Measurements from ENCODE around the gene SIRPG. TPM values are rescaled to one million over a fixed set of nuclear protein-coding genes. Genes with fewer than 3 reads are reported as not detected.

The SIRPG gene
- total RNA-seq, 4 donors from 2014 or later, result not detected

DNA sequence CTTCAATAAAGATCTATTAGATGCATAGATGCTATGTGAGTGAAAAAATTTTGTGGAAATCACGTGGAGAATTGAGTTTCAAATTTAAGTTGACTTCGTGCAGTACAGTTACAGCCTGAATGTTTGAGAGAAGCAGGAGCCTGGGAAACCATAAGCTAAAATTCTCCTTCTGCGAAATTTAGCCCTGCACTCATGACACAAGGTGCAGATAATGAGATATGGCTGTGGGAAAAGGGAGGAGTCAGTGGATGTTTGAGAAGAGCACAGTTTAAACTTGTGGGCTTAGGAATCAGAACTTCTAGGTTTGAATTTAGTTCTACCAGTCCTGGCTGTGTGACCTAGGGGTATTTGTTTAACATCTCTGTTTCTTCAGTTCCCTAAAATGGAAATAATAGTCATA, 32.1 kb upstream of the SIRPG start:
- no peaks in the 10 kb centered on the region for H3K27me3 ChIP-seq
- H3K4me1 ChIP-seq, result no peaks in the 10 kb centered on the region
- H3K4me3 ChIP-seq, result no peak overlapping the region
- in situ Hi-C loops (cut with MboI; ENCODE audit: low sequenced_read_pairs in 4 of 4), result no loop called here
- TF ChIP-seq, protein P1, sequence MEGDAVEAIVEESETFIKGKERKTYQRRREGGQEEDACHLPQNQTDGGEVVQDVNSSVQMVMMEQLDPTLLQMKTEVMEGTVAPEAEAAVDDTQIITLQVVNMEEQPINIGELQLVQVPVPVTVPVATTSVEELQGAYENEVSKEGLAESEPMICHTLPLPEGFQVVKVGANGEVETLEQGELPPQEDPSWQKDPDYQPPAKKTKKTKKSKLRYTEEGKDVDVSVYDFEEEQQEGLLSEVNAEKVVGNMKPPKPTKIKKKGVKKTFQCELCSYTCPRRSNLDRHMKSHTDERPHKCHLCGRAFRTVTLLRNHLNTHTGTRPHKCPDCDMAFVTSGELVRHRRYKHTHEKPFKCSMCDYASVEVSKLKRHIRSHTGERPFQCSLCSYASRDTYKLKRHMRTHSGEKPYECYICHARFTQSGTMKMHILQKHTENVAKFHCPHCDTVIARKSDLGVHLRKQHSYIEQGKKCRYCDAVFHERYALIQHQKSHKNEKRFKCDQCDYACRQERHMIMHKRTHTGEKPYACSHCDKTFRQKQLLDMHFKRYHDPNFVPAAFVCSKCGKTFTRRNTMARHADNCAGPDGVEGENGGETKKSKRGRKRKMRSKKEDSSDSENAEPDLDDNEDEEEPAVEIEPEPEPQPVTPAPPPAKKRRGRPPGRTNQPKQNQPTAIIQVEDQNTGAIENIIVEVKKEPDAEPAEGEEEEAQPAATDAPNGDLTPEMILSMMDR (IDR thresholded peaks at IDR 0.05 in 4 of 5, conservative IDR thresholded peaks at IDR 0.05 in 1 of 5), result no peak
- TF ChIP-seq POLR2A (IDR thresholded peaks at IDR 0.05), result no peak
- DNase-seq, result no peak
- intact Hi-C loops (cut with DNase I; ENCODE audit: low total_unique reads), result no loop called here
- ATAC-seq, result no peak
- H3K36me3 ChIP-seq, result no peaks in the 10 kb centered on the region
- H3K27ac ChIP-seq, result no peak overlapping the region
- no peaks in the 10 kb centered on the region for H3K9me3 ChIP-seq

DNA sequence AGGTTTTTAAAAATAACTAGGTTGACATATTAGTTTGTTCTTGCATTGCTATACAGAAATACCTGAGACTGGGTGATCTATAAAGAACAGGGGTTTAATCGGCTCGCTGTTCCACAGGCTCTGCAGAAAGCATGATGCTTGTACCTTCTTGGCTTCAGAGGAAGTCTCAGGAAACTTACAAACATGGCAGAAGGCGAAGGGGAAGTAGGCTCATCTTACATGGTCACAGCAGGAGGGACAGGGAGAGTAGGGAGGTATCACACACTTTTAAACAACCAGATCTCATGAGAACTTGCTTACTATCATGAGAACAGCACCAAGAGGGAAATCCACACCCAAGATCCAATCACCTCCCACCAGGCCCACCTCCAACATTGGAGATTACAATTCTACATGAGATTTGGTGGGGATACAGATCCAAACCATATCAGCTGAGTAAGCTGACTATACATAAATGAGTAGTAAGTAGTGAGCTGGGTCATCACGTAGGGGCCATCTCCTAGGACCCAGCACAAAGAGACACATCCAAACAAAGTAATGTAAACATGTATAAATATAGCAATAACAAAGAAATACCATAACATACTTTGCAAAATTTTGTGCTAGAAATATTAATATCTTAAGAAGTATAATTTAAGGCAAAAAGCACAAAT, 31.4 kb upstream of the SIRPG start:
- DNase-seq, result no peak
- H3K36me3 ChIP-seq, result no peaks in the 10 kb centered on the region
- H3K4me1 ChIP-seq, result no peaks in the 10 kb centered on the region
- in situ Hi-C loops (cut with MboI; ENCODE audit: low sequenced_read_pairs in 4 of 4) (no loop called here), intact Hi-C loops (cut with DNase I; ENCODE audit: low total_unique reads) (no loop called here)
- H3K27ac ChIP-seq, result no peak overlapping the region
- H3K9me3 ChIP-seq, result no peaks in the 10 kb centered on the region
- no peaks in the 10 kb centered on the region for H3K27me3 ChIP-seq
- no peak overlapping the region for H3K4me3 ChIP-seq
- ATAC-seq, result no peak
- no peak for TF ChIP-seq POLR2A (IDR thresholded peaks at IDR 0.05)
- TF ChIP-seq, protein P1 (IDR thresholded peaks at IDR 0.05 in 4 of 5, conservative IDR thresholded peaks at IDR 0.05 in 1 of 5), result no peak

DNA sequence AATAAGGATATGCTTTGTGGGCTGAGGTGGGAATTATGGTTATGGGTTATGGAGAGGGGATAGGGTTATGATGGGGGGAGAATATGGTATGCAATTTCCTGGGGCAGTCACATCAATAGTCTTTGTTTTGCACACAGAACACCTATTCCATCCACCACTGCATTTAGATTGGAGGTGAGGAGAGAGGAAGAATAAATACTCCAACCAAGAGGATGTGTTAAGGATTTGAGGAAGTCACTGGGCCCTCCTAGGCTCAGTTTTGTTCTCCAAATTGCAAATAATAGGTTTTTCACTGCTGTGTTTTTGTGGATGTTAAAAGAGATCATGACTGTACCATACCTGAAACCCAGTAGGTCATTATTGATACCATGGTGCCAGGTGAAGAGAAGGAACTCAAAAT, 29.5 kb upstream of the SIRPG start:
- intact Hi-C loops (cut with DNase I; ENCODE audit: low total_unique reads) (no loop called here), in situ Hi-C loops (cut with MboI; ENCODE audit: low sequenced_read_pairs in 4 of 4) (no loop called here)
- Histone ChIP-seq H3K4me1 (no peaks in the 10 kb centered on the region), H3K4me3 (no peak overlapping the region), H3K27ac (no peak overlapping the region), H3K36me3 (no peaks in the 10 kb centered on the region), H3K27me3 (no peaks in the 10 kb centered on the region), H3K9me3 (no peaks in the 10 kb centered on the region)
- ATAC-seq, result no peak
- TF ChIP-seq, protein P1 (IDR thresholded peaks at IDR 0.05 in 4 of 5, conservative IDR thresholded peaks at IDR 0.05 in 1 of 5), result no peak
- TF ChIP-seq POLR2A (IDR thresholded peaks at IDR 0.05), result no peak
- DNase-seq, result no peak

DNA sequence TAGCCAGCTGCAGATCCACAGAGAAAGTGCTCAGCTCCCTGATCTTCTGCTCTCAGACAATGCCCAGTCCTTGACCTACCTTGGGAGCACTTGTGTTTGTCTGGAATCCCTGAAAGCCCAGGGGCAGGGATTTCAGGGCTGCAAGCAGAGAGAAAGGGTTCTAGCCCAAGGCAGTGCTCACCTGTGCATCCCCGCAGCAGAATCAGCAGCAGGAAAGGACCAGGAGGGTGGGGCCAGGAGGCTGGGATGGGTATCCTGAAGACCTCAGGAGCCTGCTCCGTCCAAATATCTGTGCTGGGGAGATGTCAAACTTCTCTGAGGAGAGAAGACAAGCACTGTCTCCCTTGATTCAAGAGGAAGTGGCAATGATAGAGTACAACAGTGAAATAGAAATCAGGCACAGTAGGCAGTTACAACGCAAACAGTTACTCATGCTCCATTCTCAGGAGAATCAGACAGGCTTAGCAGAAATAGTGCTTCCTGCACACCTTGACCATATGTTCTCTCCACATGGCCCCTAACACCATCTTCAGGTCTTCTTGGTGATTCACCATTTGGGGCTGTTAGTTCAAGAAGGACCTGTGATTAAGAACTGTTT, 28.7 kb upstream of the SIRPG start:
- in situ Hi-C loops (cut with MboI; ENCODE audit: low sequenced_read_pairs in 4 of 4) (no loop called here), intact Hi-C loops (cut with DNase I; ENCODE audit: low total_unique reads) (no loop called here)
- no peak overlapping the region for H3K4me3 ChIP-seq

More for the DNA sequence above, 28.7 kb upstream of the SIRPG start:
- Histone ChIP-seq H3K9me3 (no peaks in the 10 kb centered on the region), H3K27me3 (no peaks in the 10 kb centered on the region), H3K27ac (no peak overlapping the region), H3K4me1 (no peaks in the 10 kb centered on the region), H3K36me3 (no peaks in the 10 kb centered on the region)
- no peak for TF ChIP-seq POLR2A (IDR thresholded peaks at IDR 0.05)
- TF ChIP-seq, protein P1 (IDR thresholded peaks at IDR 0.05 in 4 of 5, conservative IDR thresholded peaks at IDR 0.05 in 1 of 5), result no peak
- ATAC-seq (no peak), DNase-seq (no peak)

Measured in gastrocnemius medialis (tissue), 4 donors.